COLO668 (cell line): ENCODE data around the gene GABPA.
"Not testable (repeated sequence)": the region's sequence is repeated elsewhere in the genome, so short reads cannot be mapped to it uniquely, and the experiment has no call there.

Experiments
- DNase-seq: peaks from one replicate; lab custom pipeline; 2025; ENCODE audit not compliant: unreplicated experiment; lab: John Stamatoyannopoulos, UW

Gene GABPA

DNA sequence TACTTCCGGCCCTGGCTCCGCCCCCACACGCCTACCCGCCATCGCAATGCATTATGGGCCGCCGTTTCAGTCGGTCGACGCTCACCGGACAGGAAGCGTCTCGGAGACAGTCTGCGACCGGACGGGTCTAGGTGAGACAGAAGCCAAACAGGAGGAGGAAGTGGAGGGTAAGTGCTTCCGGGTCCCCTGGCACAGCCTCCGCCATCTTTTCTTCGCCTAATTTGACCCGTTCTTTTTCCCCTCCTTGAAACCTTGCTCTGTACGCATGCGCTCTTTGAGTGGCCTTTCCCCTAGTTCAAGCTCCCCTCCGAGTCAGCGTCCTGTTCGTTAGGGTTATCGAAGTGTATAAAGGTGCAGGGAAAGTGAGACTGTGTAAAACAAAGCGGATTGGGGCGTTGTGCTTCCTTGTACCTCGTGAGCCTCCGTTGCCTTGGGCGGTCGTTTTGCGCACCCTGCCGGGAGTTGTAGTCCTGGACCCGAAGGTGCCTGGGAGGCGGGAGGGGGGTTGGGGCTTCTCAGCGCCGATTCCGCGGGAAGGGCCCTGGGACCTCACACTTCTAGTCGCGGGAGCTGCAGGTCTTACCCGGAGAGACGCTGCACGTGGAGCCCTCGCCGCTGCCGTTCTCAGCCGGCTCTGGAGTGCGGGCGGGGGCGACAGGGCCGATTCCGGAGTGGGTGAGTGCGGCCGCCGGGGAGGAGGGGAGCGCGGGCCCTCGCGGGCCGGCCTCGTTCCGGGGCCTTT is at the start of gene GABPA, which contains the start of gene ATP5PF:
TSS of gene GABPA (plus strand) at position 69 of the 742 bp plus-strand sequence. CDS start 6,627 bp downstream, outside the sequence.
TSS of gene ATP5PF (minus strand) at position 1 of the 742 bp plus-strand sequence. CDS start 5,110 bp downstream, outside the sequence.
- peak; percentile 99 for DNase-seq

DNA sequence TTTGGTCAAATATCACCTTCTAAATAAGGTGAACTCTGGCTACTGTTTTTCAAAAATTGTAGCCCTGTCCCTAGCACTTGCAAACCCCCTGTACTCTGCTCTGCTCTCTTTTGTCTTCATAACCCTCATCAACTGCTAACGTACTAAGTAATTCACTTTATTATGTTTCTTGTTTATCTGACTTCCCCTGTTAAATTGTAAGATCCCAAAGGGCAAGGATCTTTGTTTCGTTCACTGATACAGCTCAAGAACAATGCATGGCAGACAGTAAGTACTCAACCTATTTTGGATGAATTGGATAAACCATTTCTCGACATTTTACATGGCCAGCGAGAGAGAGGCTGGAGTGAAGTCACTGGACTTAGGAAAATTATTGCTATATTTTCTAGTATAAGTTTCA is 47.0 kb upstream of the GABPA start:
- no peak for DNase-seq

- no peak for DNase-seq
These were observed 46.3 kb upstream of the GABPA start for GRCh38 chr21:25688275-25689155.

DNA sequence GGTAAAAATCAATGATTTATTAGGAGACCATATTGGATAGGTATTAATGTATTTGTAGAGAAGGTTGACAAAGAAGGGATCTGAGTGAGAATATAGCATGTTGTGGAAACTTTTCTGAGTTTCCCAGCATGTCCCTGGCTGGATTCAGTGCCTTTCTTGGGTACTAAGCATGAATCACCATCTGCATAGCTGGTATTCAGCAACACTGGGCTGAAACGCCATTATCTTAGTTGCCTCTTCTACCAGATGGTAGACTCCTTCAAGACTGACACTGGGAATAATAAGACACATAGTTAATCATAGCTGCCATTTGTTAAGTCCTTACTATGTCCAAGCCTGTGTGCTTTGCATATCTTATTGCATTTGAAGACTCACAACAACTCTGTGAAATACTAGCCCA is 45.5 kb upstream of the GABPA start:
- no peak for DNase-seq

DNA sequence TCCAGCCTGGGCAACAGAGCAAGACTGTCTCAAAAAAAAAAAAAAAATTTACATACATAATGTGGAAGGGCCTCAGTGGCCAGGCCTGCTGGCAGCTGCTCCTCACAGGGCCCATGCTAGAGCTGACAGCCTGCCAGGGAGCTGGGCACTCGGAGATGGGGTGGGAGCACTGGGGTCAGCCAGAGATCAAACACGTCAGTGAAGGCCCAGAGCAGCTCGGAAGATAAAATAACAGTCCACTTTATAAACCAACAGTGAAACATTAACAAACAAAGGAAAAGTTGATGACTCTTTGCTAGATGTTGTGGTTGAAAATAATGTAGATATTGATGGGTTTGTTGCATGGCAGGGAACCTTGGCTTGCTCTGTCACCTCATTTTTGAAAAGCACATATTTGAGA is 42.8 kb upstream of the GABPA start:
- no peak for DNase-seq

GRCh38 chr21:25695461-25695860 is 39.3 kb upstream of the GABPA start:
- not testable (repeated sequence) for DNase-seq

DNA sequence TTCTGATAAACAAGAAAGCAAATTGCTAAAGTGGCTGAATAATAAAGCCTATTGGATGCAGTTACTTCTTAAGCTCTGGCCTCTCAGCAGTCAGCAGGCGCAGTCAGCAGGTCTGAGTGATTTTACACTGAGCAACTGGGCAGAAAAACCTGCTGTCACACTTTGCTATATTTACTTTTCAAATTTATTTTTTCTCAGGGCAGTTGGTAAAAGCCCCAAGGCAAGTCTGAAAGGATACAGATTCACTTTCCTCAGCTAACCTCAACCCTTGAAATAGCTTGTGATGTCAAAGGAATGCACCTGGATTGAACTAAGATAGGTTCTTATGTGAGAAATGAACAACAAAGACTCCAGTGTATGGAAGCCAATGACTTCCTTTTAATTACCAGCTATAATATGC is 34.0 kb upstream of the GABPA start:
- no peak for DNase-seq

GRCh38 chr21:25701529-25701928 is 33.2 kb upstream of the GABPA start:
- DNase-seq, result no peak

DNA sequence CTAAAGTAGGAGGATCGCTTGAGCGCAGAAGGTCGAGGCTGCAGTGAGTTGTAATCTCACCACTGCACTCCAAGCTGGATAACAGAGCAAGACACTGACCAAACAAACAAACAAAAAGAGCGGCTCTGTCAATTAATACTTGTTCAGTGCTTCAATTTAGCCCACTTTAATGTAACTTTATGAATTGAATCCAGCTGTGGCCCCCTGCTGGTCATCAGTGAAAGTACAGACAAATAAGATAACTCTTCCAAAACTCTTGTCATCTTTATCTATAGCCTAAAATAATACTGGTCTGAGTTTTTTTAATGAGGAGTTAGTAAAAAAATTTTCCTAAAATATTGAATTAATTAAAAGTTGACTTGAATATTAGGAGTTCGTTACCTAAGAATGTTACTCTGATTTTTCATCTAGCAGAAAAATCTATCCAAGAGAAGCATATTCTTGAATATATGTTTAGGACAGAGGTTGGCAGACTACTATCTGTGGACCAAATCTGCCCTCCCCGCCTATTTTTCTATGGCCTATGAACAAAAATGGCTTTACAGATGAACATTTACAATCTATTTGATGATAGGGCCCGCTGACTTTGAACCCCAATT is 26.2 kb upstream of the GABPA start:
- DNase-seq, result peak; percentile 36

DNA sequence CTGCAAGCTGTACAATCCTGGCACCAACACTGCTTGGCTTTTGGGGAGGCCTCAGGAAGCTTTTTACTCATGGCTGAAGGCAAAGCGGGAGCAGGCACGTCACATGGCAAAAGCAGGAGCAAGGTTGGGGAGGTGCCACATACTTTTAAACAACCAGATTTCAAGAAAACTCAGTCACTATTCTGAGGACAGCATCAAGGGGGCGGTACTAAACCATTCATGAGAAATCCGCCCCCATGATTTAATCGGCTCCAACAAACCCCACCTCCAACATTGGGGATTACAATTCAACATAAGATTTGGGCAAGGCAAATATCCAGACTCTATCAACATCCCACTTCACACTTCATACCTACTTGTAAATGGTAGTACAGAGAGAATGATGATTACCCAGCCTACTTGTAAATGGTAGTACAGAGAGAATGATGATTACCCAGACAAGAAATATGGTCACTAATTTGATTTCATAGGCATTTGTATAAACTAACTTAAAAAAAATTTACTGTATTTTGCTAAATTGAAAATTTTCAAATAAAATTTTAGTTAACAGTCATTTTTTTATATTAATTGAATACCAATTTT is 25.0 kb upstream of the GABPA start:
- DNase-seq, result no peak

- DNase-seq, result no peak
These were observed 24.2 kb upstream of the GABPA start for GRCh38 chr21:25710550-25710949.

- DNase-seq, result not testable (repeated sequence)
These were observed 20.7 kb upstream of the GABPA start for GRCh38 chr21:25714066-25714465.

- no peak for DNase-seq
These were observed 17.2 kb upstream of the GABPA start for GRCh38 chr21:25717491-25718147.

DNA sequence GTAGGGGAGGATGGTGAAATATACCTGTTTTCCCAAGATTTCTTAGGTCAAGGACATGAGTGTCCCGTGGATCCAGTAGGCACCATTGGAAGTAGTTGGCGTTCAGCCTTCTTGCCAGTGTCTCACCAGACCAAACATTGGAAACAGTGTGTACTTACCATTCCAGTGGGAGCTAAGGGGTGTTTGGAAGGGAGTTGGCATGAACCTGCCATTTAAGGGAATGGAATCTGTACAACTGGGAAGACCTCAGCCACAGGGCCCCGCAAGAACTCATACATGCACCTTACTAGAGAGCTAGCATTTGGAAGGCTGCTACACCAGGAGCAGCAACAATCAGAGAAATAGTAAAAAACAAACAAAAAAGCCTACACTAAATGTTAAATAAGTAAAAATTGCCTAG is 12.8 kb upstream of the GABPA start:
- DNase-seq, result no peak

GRCh38 chr21:25722631-25723030 is 12.1 kb upstream of the GABPA start:
- DNase-seq, result no peak

GRCh38 chr21:25732091-25732760 is 2.5 kb upstream of the GABPA start:
- no peak for DNase-seq

GRCh38 chr21:25733859-25734653 is 716 bp upstream of the GABPA start:
- peak; percentile 32 for DNase-seq

DNA sequence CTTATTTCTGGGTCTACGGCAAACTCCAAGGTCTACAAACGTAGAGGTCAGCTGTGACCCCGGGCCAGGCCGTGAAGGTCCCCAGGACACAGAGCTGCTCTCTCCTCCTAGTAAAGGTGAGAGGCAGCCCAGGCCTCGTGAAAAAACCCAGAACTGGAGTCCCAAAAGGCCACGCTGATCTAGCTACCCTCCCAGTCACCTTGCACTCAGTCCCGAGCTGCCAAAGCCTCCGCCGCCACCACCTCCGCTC is 193 bp upstream of the GABPA start:
- no peak for DNase-seq
